ENCODE results near the gene BMP4.
"Not testable (repeated sequence)": the region's sequence is repeated elsewhere in the genome, so short reads cannot be mapped to it uniquely, and the experiment has no call there.

DNA sequence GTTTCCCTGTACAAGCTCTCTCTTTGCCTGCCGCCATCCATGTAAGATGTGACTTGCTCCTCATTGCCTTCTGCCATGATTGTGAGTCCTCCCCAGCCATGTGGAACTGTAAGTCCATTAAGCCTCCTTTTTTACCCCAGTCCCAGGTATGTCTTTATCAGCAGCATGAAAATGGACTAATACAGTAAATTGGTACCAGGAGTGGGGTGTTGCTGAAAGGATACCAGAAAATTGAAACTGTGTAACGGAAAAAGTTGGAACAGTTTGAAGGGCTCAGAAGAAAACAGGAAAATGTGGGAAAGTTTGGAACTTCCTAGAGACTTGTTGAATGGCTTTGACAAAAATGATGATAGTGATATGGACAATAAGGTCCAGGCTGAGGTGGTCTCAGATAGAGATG, 28.3 kb upstream of the BMP4 start:
- TF ChIP-seq CREB1 (CRISPR knock-in tag; IDR thresholded peaks at IDR 0.05; ENCODE audit: low read depth); POLR2AphosphoS5 (IDR thresholded peaks at IDR 0.05; ENCODE audit: low read depth); EZH2phosphoT487 (IDR thresholded peaks at IDR 0.05; ENCODE audit: unreplicated experiment); EZH2 (IDR thresholded peaks at IDR 0.05; ENCODE audit: low read depth, unreplicated experiment): not testable (repeated sequence)
